HEK293 (cell line): ENCODE data around the gene DMAC2.

Experiments used
- KLF1 ChIP-seq: fragments of 450-650 bp; formaldehyde crosslinking; IDR thresholded peaks from 2 replicates; pipeline ENCODE4 v1.5.1; 2016; ENCODE audit warnings: missing biosample characterization, missing genetic modification characterization
- KLF10 ChIP-seq: fragments of 450-650 bp; IDR thresholded peaks from 2 replicates; pipeline ENCODE4 v1.5.1; 2018; ENCODE audit warnings: missing biosample characterization, mild to moderate bottlenecking, missing genetic modification characterization
- KLF9 ChIP-seq: fragments of 450-650 bp; formaldehyde crosslinking; IDR thresholded peaks from 2 replicates; pipeline ENCODE4 v1.5.1; 2016; ENCODE audit warnings: missing biosample characterization, missing genetic modification characterization, low read depth
- SCRT2 ChIP-seq: fragments of 450-650 bp; formaldehyde crosslinking; IDR thresholded peaks from 2 replicates; pipeline ENCODE4 v1.5.1; 2016; ENCODE audit warnings: missing biosample characterization, missing genetic modification characterization
- SP7 ChIP-seq: fragments of 450-650 bp; formaldehyde crosslinking; IDR thresholded peaks from 2 replicates; pipeline ENCODE4 v1.5.1; 2016; ENCODE audit warnings: missing biosample characterization, missing genetic modification characterization
- WT1 ChIP-seq: fragments of 450-650 bp; formaldehyde crosslinking; IDR thresholded peaks from 2 replicates; pipeline ENCODE4 v1.5.1; 2016; ENCODE audit warnings: missing biosample characterization, missing genetic modification characterization
- YY1 ChIP-seq: fragments of 450-650 bp; formaldehyde crosslinking; IDR thresholded peaks from 2 replicates; pipeline ENCODE4 v1.5.1; 2018; ENCODE audit warnings: missing biosample characterization, missing genetic modification characterization
- ZBTB48 ChIP-seq: fragments of 450-650 bp; formaldehyde crosslinking; IDR thresholded peaks from 2 replicates; pipeline ENCODE4 v1.5.1; 2016; ENCODE audit warnings: missing biosample characterization, missing genetic modification characterization
- ZEB2 ChIP-seq: fragments of 450-650 bp; formaldehyde crosslinking; IDR thresholded peaks from 2 replicates; pipeline ENCODE4 v1.5.1; 2016; ENCODE audit warnings: missing biosample characterization, missing genetic modification characterization
- ZNF121 ChIP-seq: fragments of 450-650 bp; formaldehyde crosslinking; IDR thresholded peaks from 2 replicates; pipeline ENCODE4 v1.5.1; 2016; ENCODE audit warnings: missing biosample characterization, missing genetic modification characterization
- ZNF174 ChIP-seq: fragments of 450-650 bp; formaldehyde crosslinking; IDR thresholded peaks from 2 replicates; pipeline ENCODE4 v1.5.0; 2017; ENCODE audit warnings: missing biosample characterization, mild to moderate bottlenecking, missing genetic modification characterization
- ZNF274 ChIP-seq, 2 experiments: fragments of 200-500 bp in 1 of 2; fragments of 450-650 bp in 1 of 2; sonication (Bioruptor generic) in 1 of 2; formaldehyde crosslinking in 1 of 2; IDR thresholded peaks; 2 replicates each; pipeline versions ENCODE4 v1.5.1 to v1.6.1; 2014 to 2016; ENCODE audit warnings: borderline replicate concordance in 1 of 2, inconsistent platforms in 1 of 2, low read length in 1 of 2, missing biosample characterization in 1 of 2, missing genetic modification characterization in 1 of 2
- ZNF324 ChIP-seq: fragments of 450-650 bp; formaldehyde crosslinking; IDR thresholded peaks from 2 replicates; pipeline ENCODE4 v1.5.1; 2016; ENCODE audit warnings: missing biosample characterization, missing genetic modification characterization
- ZNF600 ChIP-seq: fragments of 450-650 bp; formaldehyde crosslinking; IDR thresholded peaks from 2 replicates; pipeline ENCODE4 v1.5.1; 2016; ENCODE audit warnings: missing biosample characterization, missing genetic modification characterization
- ZNF626 ChIP-seq: fragments of 450-650 bp; sonication (Bioruptor Pico); formaldehyde crosslinking; IDR thresholded peaks from 2 replicates; pipeline ENCODE4 v1.5.1; 2018; ENCODE audit warnings: missing biosample characterization, missing genetic modification characterization, inconsistent platforms
- ZNF629 ChIP-seq: fragments of 450-650 bp; formaldehyde crosslinking; IDR thresholded peaks from 2 replicates; pipeline ENCODE4 v1.5.1; 2017; ENCODE audit warnings: missing biosample characterization, missing genetic modification characterization
- ZNF701 ChIP-seq: fragments of 450-650 bp; formaldehyde crosslinking; IDR thresholded peaks from 2 replicates; pipeline ENCODE4 v1.5.1; 2016; ENCODE audit warnings: missing biosample characterization, missing genetic modification characterization
- ZNF792 ChIP-seq: fragments of 450-650 bp; formaldehyde crosslinking; IDR thresholded peaks from 2 replicates; pipeline ENCODE4 v1.5.1; 2016; ENCODE audit warnings: missing biosample characterization, missing genetic modification characterization
- ZNF830 ChIP-seq: fragments of 450-650 bp; IDR thresholded peaks from 2 replicates; pipeline ENCODE4 v1.5.0; 2018; ENCODE audit warnings: missing biosample characterization, missing genetic modification characterization, low read depth, mild to moderate bottlenecking, moderate library complexity
- ZSCAN30 ChIP-seq: fragments of 450-650 bp; IDR thresholded peaks from 2 replicates; pipeline ENCODE4 v1.5.1; 2018; ENCODE audit warnings: missing biosample characterization, mild to moderate bottlenecking, missing genetic modification characterization, moderate library complexity
- TF ChIP-seq, protein P1 (sequence below): fragments of 450-650 bp; formaldehyde crosslinking; IDR thresholded peaks from 2 replicates; pipeline ENCODE4 v1.5.1; 2016; ENCODE audit warnings: missing biosample characterization, missing genetic modification characterization
- TF ChIP-seq, protein P2 (sequence below): fragments of 450-650 bp; formaldehyde crosslinking; optimal IDR thresholded peaks from 2 replicates; pipeline ENCODE3; 2016; ENCODE audit warnings: missing biosample characterization, mild to moderate bottlenecking, missing genetic modification characterization
- TF ChIP-seq, protein P3 (sequence below): fragments of 450-650 bp; formaldehyde crosslinking; IDR thresholded peaks from 2 replicates; pipeline ENCODE4 v1.5.1; 2016; ENCODE audit warnings: missing biosample characterization, missing genetic modification characterization
- TF ChIP-seq, protein P4 (sequence below): fragments of 450-650 bp; formaldehyde crosslinking; IDR thresholded peaks from 2 replicates; pipeline ENCODE4 v1.5.1; 2016; ENCODE audit warnings: missing biosample characterization, missing genetic modification characterization
- TF ChIP-seq, protein P5 (sequence below): fragments of 450-650 bp; formaldehyde crosslinking; IDR thresholded peaks from 2 replicates; pipeline ENCODE4 v1.5.1; 2016; ENCODE audit warnings: missing biosample characterization, missing genetic modification characterization
- TF ChIP-seq, protein P6 (sequence below): fragments of 450-650 bp; formaldehyde crosslinking; IDR thresholded peaks from 2 replicates; pipeline ENCODE4 v1.5.1; 2016; ENCODE audit warnings: missing biosample characterization, missing genetic modification characterization

Gene DMAC2

DNA sequence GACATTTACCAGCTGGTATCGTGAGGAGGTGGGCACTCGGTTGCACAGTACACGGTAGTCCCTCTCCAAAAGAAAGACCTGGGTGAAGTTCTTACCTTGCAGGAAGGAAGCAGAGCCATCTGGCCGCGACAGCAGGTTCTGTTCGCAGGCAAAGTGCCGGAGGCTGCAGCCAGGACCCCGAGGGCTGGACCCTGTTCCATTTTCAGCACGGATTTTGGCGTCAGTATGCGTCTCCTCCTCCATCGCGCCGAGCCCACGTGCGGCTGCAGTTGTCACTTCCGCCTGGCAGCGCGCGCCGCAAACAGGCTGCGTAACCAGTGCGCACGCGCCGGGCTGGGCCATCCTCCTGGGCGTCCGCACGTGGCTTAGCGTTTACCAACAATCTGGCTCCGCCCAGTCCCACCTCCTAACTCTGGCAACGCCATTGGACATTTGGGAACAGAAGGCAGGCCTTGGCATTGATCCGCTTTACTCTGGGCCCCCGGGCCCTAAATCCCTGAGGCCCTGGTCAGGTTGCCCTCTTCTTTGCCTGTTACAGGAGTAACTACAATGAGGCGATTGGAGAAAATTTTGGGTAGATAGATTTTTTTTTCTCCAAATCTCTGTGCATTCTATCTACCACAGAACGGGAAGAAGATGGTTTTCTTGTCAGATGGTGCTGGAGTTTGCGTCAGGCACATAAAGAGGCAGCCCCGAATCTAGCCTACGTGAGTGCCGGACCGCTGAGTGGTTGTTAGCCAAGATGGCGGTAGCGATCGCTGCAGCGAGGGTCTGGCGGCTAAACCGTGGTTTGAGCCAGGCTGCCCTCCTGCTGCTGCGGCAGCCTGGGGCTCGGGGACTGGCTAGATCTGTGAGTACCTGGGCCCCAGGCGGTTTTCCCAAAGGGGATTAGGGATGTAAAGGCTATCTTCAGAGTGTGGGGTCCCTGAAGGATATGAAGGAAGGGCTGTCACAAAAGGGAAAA, 42.3 kb downstream of the DMAC2 start, which contains the start of the genes BCKDHA and EXOSC5 (continued):
- TF ChIP-seq, protein P1, sequence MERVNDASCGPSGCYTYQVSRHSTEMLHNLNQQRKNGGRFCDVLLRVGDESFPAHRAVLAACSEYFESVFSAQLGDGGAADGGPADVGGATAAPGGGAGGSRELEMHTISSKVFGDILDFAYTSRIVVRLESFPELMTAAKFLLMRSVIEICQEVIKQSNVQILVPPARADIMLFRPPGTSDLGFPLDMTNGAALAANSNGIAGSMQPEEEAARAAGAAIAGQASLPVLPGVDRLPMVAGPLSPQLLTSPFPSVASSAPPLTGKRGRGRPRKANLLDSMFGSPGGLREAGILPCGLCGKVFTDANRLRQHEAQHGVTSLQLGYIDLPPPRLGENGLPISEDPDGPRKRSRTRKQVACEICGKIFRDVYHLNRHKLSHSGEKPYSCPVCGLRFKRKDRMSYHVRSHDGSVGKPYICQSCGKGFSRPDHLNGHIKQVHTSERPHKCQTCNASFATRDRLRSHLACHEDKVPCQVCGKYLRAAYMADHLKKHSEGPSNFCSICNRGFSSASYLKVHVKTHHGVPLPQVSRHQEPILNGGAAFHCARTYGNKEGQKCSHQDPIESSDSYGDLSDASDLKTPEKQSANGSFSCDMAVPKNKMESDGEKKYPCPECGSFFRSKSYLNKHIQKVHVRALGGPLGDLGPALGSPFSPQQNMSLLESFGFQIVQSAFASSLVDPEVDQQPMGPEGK (tag by site-specific recombination) = peak; percentile 83
- no peak for TF ChIP-seq ZNF792
- TF ChIP-seq SP7 (tag by site-specific recombination) = peak; percentile 87
- TF ChIP-seq ZNF174 (tag by site-specific recombination) = no peak
- TF ChIP-seq, protein P2, sequence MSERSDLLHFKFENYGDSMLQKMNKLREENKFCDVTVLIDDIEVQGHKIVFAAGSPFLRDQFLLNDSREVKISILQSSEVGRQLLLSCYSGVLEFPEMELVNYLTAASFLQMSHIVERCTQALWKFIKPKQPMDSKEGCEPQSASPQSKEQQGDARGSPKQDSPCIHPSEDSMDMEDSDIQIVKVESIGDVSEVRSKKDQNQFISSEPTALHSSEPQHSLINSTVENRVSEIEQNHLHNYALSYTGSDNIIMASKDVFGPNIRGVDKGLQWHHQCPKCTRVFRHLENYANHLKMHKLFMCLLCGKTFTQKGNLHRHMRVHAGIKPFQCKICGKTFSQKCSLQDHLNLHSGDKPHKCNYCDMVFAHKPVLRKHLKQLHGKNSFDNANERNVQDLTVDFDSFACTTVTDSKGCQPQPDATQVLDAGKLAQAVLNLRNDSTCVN (tag by site-specific recombination) = peak; percentile 74
- TF ChIP-seq ZNF629 (tag by site-specific recombination) = peak; percentile 76
- TF ChIP-seq, protein P3, sequence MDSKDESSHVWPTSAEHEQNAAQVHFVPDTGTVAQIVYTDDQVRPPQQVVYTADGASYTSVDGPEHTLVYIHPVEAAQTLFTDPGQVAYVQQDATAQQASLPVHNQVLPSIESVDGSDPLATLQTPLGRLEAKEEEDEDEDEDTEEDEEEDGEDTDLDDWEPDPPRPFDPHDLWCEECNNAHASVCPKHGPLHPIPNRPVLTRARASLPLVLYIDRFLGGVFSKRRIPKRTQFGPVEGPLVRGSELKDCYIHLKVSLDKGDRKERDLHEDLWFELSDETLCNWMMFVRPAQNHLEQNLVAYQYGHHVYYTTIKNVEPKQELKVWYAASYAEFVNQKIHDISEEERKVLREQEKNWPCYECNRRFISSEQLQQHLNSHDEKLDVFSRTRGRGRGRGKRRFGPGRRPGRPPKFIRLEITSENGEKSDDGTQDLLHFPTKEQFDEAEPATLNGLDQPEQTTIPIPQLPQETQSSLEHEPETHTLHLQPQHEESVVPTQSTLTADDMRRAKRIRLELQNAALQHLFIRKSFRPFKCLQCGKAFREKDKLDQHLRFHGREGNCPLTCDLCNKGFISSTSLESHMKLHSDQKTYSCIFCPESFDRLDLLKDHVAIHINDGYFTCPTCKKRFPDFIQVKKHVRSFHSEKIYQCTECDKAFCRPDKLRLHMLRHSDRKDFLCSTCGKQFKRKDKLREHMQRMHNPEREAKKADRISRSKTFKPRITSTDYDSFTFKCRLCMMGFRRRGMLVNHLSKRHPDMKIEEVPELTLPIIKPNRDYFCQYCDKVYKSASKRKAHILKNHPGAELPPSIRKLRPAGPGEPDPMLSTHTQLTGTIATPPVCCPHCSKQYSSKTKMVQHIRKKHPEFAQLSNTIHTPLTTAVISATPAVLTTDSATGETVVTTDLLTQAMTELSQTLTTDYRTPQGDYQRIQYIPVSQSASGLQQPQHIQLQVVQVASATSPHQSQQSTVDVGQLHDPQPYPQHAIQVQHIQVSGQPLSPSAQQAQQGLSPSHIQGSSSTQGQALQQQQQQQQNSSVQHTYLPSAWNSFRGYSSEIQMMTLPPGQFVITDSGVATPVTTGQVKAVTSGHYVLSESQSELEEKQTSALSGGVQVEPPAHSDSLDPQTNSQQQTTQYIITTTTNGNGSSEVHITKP (tag by site-specific recombination) = peak; percentile 51
- peak; percentile 31 for TF ChIP-seq KLF1 (tag by site-specific recombination)
- TF ChIP-seq ZNF324 (tag by site-specific recombination) = peak; percentile 82; the same call in 1 of the 2 replicates
- peak; percentile 51 for TF ChIP-seq WT1 (tag by site-specific recombination)
- peak; percentile 93 for TF ChIP-seq YY1 (tag by site-specific recombination)
- TF ChIP-seq, protein P4, sequence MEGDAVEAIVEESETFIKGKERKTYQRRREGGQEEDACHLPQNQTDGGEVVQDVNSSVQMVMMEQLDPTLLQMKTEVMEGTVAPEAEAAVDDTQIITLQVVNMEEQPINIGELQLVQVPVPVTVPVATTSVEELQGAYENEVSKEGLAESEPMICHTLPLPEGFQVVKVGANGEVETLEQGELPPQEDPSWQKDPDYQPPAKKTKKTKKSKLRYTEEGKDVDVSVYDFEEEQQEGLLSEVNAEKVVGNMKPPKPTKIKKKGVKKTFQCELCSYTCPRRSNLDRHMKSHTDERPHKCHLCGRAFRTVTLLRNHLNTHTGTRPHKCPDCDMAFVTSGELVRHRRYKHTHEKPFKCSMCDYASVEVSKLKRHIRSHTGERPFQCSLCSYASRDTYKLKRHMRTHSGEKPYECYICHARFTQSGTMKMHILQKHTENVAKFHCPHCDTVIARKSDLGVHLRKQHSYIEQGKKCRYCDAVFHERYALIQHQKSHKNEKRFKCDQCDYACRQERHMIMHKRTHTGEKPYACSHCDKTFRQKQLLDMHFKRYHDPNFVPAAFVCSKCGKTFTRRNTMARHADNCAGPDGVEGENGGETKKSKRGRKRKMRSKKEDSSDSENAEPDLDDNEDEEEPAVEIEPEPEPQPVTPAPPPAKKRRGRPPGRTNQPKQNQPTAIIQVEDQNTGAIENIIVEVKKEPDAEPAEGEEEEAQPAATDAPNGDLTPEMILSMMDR (tag by site-specific recombination) = peak; percentile 29; the same call in 1 of the 2 replicates
- TF ChIP-seq, protein P5, sequence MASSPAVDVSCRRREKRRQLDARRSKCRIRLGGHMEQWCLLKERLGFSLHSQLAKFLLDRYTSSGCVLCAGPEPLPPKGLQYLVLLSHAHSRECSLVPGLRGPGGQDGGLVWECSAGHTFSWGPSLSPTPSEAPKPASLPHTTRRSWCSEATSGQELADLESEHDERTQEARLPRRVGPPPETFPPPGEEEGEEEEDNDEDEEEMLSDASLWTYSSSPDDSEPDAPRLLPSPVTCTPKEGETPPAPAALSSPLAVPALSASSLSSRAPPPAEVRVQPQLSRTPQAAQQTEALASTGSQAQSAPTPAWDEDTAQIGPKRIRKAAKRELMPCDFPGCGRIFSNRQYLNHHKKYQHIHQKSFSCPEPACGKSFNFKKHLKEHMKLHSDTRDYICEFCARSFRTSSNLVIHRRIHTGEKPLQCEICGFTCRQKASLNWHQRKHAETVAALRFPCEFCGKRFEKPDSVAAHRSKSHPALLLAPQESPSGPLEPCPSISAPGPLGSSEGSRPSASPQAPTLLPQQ (tag by site-specific recombination) = peak; percentile 72
- peak; percentile 68 for TF ChIP-seq ZBTB48
- TF ChIP-seq ZNF600 (tag by site-specific recombination) = 0 out of 2 replicates have a peak, but pooled peaks have one; percentile 35
- TF ChIP-seq KLF9 (tag by site-specific recombination) = peak; percentile 56
- TF ChIP-seq ZNF626 (tag by site-specific recombination) = no peak
- TF ChIP-seq ZNF830 = no peak
- peak; percentile 45; the same call in 1 of the 2 replicates for TF ChIP-seq SCRT2 (tag by site-specific recombination)
- peak; percentile 98 for TF ChIP-seq KLF10
- TF ChIP-seq ZEB2 (tag by site-specific recombination) = peak; percentile 55; the same call in 1 of the 2 replicates
- no peak for TF ChIP-seq ZNF701 (tag by site-specific recombination)
- peak; percentile 75 for TF ChIP-seq ZSCAN30 (tag by site-specific recombination)
- TF ChIP-seq, protein P6, sequence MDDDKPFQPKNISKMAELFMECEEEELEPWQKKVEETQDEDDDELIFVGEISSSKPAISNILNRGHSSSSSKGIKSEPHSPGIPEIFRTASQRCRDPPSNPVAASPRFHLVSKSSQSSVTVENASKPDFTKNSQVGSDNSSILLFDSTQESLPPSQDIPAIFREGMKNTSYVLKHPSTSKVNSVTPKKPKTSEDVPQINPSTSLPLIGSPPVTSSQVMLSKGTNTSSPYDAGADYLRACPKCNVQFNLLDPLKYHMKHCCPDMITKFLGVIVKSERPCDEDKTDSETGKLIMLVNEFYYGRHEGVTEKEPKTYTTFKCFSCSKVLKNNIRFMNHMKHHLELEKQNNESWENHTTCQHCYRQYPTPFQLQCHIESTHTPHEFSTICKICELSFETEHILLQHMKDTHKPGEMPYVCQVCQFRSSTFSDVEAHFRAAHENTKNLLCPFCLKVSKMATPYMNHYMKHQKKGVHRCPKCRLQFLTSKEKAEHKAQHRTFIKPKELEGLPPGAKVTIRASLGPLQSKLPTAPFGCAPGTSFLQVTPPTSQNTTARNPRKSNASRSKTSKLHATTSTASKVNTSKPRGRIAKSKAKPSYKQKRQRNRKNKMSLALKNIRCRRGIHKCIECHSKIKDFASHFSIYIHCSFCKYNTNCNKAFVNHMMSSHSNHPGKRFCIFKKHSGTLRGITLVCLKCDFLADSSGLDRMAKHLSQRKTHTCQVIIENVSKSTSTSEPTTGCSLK = no peak
- no peak for TF ChIP-seq ZNF274 (IDR thresholded peaks at IDR 0.05; ENCODE audit: low read length)
- no peak for TF ChIP-seq ZNF274 (tag by site-specific recombination; IDR thresholded peaks at IDR 0.05; ENCODE audit: borderline replicate concordance)
- TF ChIP-seq ZNF121 (tag by site-specific recombination) = no peak
